NCI-H1092 (cell line): Measurements from ENCODE around the gene CENPV.
"Not testable (repeated sequence)": the region's sequence is repeated elsewhere in the genome, so short reads cannot be mapped to it uniquely, and the experiment has no call there.

Source experiments
- DNase-seq: peaks from one replicate; lab custom pipeline; 2025; lab: John Stamatoyannopoulos, UW

The CENPV gene

GRCh38 chr17:16313139-16314090 lies 39.9 kb downstream of the CENPV start:
- DNase-seq: no peak

DNA sequence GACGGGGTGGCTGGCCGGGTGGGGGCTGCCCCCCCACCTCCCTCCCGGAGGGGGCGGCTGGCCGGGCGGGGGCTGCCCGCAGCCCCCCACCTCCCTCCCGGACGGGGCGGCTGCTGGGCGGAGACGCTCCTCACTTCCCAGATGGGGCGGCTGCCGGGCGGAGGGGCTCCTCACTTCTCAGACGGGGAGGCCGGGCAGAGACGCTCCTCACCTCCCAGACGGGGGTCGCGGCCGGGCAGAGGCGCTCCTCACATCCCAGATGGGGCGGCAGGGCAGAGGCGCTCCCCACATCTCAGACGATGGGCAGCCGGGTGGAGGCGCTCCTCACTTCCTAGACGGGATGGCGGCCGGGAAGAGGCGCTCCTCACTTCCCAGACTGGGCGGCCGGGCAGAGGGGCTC lies 41.2 kb downstream of the CENPV start:
- DNase-seq: not testable (repeated sequence)

DNA sequence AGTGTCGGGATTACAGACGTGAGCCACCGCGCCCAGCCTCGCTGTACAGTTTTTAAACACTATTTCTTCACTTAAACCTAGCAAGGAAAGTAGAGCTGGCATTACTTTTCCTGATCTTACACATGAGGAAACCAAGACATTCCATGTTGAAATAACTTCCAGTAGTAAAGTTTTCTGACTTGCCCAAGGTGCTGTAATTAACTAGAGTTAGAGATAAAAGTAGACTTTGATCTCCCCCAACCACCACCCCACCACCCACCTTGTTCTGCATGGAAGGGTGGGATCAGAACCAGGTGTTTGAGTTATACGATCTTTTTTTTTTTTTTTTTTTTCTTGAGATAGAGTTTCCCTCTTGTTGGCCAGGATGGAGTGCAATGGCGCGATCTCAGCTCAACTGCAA lies 47.1 kb downstream of the CENPV start:
- DNase-seq: no peak

GRCh38 chr17:16304830-16305229 lies 48.4 kb downstream of the CENPV start:
- DNase-seq: no peak

DNA sequence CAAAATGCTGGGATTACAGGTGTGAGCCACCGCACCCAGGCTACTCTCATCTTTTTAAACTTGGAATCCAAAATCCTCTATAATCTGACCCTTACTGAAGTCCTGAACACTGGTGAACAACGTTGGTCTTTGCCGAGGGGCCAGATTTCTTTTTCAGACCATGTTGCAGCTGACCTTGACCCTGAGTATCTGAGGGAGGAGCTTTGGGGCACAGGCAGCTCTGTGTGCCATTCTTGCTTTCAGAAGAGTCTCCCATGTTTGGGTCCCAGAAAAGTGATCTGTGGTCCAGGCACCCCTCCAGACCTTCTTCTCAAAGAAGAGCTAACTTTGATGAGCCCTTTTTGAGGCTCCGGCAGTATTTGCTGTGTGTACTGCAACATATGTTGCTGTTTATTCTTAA lies 50.4 kb downstream of the CENPV start:
- no peak for DNase-seq

GRCh38 chr17:16301963-16302855 lies 51.1 kb downstream of the CENPV start:
- no peak for DNase-seq

DNA sequence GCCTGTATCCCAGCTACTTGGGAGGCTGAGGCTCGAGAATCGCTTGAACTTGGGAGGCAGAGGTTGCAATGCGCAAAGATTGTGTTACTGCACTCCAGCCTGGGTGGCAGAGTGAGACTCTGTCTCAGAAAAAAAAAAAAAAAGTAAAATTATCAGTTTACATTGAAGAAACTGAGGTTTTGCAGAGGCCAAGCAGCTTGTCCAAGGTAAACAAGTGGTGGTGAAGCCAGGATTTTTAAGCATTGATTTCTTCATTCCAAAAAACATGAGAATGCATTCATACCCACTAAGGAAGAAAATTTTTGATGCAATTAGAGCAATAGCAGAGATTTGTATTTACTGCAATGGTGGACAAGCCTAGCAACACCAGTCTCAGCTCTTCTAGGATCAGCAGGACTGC lies 52.7 kb downstream of the CENPV start:
- no peak for DNase-seq

DNA sequence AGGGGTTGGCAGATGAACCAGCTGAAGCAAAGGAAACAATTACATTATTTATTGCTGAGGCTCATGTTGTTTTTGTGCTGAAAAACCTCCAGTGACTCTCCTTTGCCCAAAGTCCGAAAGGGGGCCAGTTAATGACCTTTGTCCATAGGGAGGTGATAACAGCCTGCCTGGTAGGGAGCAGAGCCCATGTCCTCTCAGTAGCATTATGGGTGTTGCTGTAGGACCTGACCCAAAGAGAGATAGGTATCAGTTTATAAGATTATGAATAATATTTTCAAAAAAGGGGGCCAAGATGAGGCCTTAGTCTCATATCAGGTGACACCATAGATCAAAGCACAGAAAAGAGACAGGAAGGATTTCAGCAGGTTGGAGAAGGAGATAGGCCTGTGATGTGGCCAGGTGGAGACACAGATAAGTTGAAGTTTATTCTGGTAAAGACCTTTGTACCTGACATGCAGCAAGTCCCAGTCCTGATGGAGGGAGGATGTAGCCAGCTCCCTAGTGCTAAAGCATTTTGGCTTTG lies 55.1 kb downstream of the CENPV start:
- DNase-seq: no peak

- no peak for DNase-seq
These were observed 55.7 kb downstream of the CENPV start for GRCh38 chr17:16297367-16298139.

DNA sequence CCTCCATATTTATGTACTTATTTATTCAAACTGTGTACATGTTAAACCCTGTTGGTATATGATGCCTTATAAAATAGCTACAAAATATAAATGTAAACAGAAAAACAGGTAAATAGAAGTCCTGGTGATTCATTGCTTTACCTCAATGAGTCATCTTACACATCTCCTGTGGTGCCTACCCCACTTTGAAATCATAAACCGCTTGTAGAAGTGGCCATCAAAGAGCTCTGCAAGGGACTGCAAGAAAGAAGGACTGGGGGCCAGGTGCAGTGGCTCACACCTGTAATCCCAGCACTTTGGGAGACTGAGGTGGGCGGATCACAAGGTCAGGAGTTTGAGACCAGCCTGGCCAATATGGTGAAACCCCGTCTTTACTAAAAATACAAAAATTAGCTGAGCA lies 57.2 kb downstream of the CENPV start:
- not testable (repeated sequence) for DNase-seq

GRCh38 chr17:16294560-16294959 lies 58.7 kb downstream of the CENPV start:
- DNase-seq: no peak

DNA sequence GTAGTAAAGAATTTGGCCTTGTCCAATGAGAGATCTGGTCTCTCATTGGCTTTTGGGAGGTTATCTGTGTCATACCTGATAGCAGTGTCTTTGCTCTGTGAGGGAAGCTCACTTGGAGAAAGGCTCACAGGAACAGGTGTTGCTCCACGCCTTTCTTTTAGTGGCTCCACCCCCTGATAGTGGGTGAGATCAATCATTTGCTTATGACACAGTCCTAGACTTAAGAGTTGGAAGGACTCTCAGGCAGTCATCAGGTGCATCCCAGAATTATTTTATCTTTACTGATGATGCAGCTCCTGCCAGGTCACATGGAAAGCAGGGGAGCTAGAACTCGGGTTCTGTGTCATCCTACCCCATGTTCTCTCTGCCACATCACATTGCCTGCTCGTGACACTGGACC lies 59.3 kb downstream of the CENPV start:
- no peak for DNase-seq
